Neutrophil (primary cell): ENCODE measurements around the gene STIM1.

Experiments used
- H3K27ac ChIP-seq: fragments of 200-600 bp; sonication (generic); 2 replicates; pipeline ENCODE4 v1.5.1; 2016; ENCODE audit warnings: mild to moderate bottlenecking, moderate library complexity
- H3K27me3 ChIP-seq: fragments of 200-600 bp; sonication (generic); 2 replicates; pipeline ENCODE4 v1.6.0; 2016; ENCODE audit warnings: mild to moderate bottlenecking
- H3K36me3 ChIP-seq: fragments of 200-600 bp; sonication (generic); 2 replicates; pipeline ENCODE4 v1.5.1; 2017
- H3K4me1 ChIP-seq, 2 experiments: fragments of 200-600 bp in 1 of 2; sonication (generic) in 1 of 2; 1 replicate in 1 of 2; 2 replicates in 1 of 2; pipeline versions ENCODE4 v1.5.1 to v1.6.1; 2013 to 2016; ENCODE audit warnings: low read depth in 1 of 2, low read length in 1 of 2, mild to moderate bottlenecking in 1 of 2, moderate library complexity in 1 of 2; ENCODE audit not compliant: control insufficient read depth in 1 of 2, insufficient read depth in 1 of 2
- H3K4me3 ChIP-seq, 2 experiments: fragments of 200-600 bp in 1 of 2; sonication (generic) in 1 of 2; 1 replicate in 1 of 2; 2 replicates in 1 of 2; pipeline ENCODE4 v1.5.1; 2013 to 2016; ENCODE audit warnings: low read depth in 1 of 2, low read length in 1 of 2, mild to moderate bottlenecking in 1 of 2, moderate library complexity in 1 of 2
- H3K9me3 ChIP-seq: fragments of 200-600 bp; sonication (generic); 2 replicates; pipeline ENCODE4 v1.5.1; 2016
- TF ChIP-seq, protein P1 (sequence below): fragments of 200-600 bp; sonication (generic); IDR thresholded peaks from 2 replicates; pipeline ENCODE4 v1.5.1; 2016; ENCODE audit warnings: antibody characterized with exemption

STIM1 gene

DNA sequence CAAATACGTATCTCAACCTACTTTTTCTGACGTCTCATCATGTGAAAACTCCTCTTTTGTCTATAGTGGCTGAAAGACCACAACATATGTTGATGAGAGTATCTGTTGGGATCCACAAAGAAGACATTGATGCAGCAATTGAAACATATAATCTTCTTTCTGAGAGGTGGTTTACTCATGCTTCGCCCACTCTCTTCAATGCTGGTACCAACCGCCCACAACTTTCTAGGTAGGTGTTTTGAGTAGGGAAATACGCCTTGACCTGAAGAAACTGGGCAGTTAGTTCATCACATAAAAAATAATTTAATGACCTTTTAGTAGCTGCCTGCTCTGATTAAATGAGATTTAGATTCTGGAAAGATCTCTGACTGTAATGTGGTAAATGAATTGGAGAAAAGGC is 256.4 kb downstream of the STIM1 start:
- no peaks in the 10 kb centered on the region for H3K9me3 ChIP-seq
- H3K36me3 ChIP-seq: peaks cover 53% of the 10 kb centered on the region
- H3K27me3 ChIP-seq: no peaks in the 10 kb centered on the region
- no peaks in the 10 kb centered on the region for H3K4me1 ChIP-seq
- no peak overlapping the region for H3K27ac ChIP-seq
- TF ChIP-seq, protein P1, sequence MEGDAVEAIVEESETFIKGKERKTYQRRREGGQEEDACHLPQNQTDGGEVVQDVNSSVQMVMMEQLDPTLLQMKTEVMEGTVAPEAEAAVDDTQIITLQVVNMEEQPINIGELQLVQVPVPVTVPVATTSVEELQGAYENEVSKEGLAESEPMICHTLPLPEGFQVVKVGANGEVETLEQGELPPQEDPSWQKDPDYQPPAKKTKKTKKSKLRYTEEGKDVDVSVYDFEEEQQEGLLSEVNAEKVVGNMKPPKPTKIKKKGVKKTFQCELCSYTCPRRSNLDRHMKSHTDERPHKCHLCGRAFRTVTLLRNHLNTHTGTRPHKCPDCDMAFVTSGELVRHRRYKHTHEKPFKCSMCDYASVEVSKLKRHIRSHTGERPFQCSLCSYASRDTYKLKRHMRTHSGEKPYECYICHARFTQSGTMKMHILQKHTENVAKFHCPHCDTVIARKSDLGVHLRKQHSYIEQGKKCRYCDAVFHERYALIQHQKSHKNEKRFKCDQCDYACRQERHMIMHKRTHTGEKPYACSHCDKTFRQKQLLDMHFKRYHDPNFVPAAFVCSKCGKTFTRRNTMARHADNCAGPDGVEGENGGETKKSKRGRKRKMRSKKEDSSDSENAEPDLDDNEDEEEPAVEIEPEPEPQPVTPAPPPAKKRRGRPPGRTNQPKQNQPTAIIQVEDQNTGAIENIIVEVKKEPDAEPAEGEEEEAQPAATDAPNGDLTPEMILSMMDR: no peak
- no peak overlapping the region for H3K4me3 ChIP-seq

- no peak overlapping the region for H3K27ac ChIP-seq
- H3K27me3 ChIP-seq: no peaks in the 10 kb centered on the region
- H3K4me1 ChIP-seq: no peaks in the 10 kb centered on the region
- TF ChIP-seq, protein P1: no peak
- H3K4me3 ChIP-seq: no peak overlapping the region
- no peaks in the 10 kb centered on the region for H3K9me3 ChIP-seq
- peaks cover 46% of the 10 kb centered on the region for H3K36me3 ChIP-seq
Observed at GRCh38 chr11:4115128-4115527, 259.7 kb downstream of the STIM1 start.

GRCh38 chr11:4118107-4118506 is 262.6 kb downstream of the STIM1 start:
- H3K4me1 ChIP-seq: no peaks in the 10 kb centered on the region
- peaks cover 46% of the 10 kb centered on the region for H3K36me3 ChIP-seq
- TF ChIP-seq, protein P1: no peak
- no peak overlapping the region for H3K27ac ChIP-seq
- H3K9me3 ChIP-seq: no peaks in the 10 kb centered on the region
- no peak overlapping the region for H3K4me3 ChIP-seq
- H3K27me3 ChIP-seq: no peaks in the 10 kb centered on the region

- Histone ChIP-seq H3K4me1 (no peaks in the 10 kb centered on the region), H3K9me3 (no peaks in the 10 kb centered on the region), H3K27ac (no peak overlapping the region), H3K27me3 (no peaks in the 10 kb centered on the region), H3K4me3 (no peak overlapping the region), H3K36me3 (peaks cover 84% of the 10 kb centered on the region)
- TF ChIP-seq, protein P1: no peak
Observed at GRCh38 chr11:4123218-4123617, 267.8 kb downstream of the STIM1 start.

GRCh38 chr11:4125141-4125540 is 269.7 kb downstream of the STIM1 start:
- H3K4me1 ChIP-seq: no peaks in the 10 kb centered on the region

More at GRCh38 chr11:4125141-4125540, 269.7 kb downstream of the STIM1 start:
- Histone ChIP-seq H3K27ac (no peak overlapping the region), H3K9me3 (no peaks in the 10 kb centered on the region), H3K4me3 (no peak overlapping the region), H3K36me3 (peaks cover 83% of the 10 kb centered on the region), H3K27me3 (no peaks in the 10 kb centered on the region)
- TF ChIP-seq, protein P1: no peak
